ENCODE data around the gene SYNJ1. TPM values are rescaled to one million over a fixed set of nuclear protein-coding genes. Genes with fewer than 3 reads are reported as not detected.
"Not testable (repeated sequence)": the region's sequence is repeated elsewhere in the genome, so short reads cannot be mapped to it uniquely, and the experiment has no call there.

The SYNJ1 gene
- total RNA-seq: 10 to 100 TPM in 1 of 4 donors, 1 to 10 TPM in 3; 6.5 to 13.8 (median 7.6) TPM

- TF ChIP-seq, protein P1, sequence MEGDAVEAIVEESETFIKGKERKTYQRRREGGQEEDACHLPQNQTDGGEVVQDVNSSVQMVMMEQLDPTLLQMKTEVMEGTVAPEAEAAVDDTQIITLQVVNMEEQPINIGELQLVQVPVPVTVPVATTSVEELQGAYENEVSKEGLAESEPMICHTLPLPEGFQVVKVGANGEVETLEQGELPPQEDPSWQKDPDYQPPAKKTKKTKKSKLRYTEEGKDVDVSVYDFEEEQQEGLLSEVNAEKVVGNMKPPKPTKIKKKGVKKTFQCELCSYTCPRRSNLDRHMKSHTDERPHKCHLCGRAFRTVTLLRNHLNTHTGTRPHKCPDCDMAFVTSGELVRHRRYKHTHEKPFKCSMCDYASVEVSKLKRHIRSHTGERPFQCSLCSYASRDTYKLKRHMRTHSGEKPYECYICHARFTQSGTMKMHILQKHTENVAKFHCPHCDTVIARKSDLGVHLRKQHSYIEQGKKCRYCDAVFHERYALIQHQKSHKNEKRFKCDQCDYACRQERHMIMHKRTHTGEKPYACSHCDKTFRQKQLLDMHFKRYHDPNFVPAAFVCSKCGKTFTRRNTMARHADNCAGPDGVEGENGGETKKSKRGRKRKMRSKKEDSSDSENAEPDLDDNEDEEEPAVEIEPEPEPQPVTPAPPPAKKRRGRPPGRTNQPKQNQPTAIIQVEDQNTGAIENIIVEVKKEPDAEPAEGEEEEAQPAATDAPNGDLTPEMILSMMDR (IDR thresholded peaks at IDR 0.05): no peak
- TF ChIP-seq POLR2A (IDR thresholded peaks at IDR 0.05): peak in 2 of 4 donors; percentile 75 to 91
- H3K36me3 ChIP-seq: peaks cover 0 to 9% (median 0%) of the 10 kb centered on the region in 3 donors
- 0% methylated on average over 4 of the region's 79 CpGs; no CpG with 5 or more reads in 1 of the 2 donors for WGBS, 2 donors
- peak within 1 kb of the TSS; percentile 91 to 96 (median 96) for H3K27ac ChIP-seq
- H3K27me3 ChIP-seq: no peaks in the 10 kb centered on the region
- H3K4me1 ChIP-seq: peaks cover 5 to 27% (median 13%) of the 10 kb centered on the region in 3 donors
- H3K9me3 ChIP-seq: no peaks in the 10 kb centered on the region
- intact Hi-C loops (cut with DNase I): no loop called here
- peak within 1 kb of the TSS; percentile 82 to 95 (median 89) for H3K4me3 ChIP-seq
- peak; percentile 57 for DNase-seq
Observed at GRCh38 chr21:32727687-32728455, at the start of gene SYNJ1. TSS of gene SYNJ1 (minus strand) at chr21:32728013. CDS start at chr21:32726895, 1,118 bp downstream.

- H3K4me3 ChIP-seq: no peak overlapping the region
- no peak overlapping the region for H3K27ac ChIP-seq
- no peaks in the 10 kb centered on the region for H3K27me3 ChIP-seq
- H3K36me3 ChIP-seq: no peaks in the 10 kb centered on the region
- TF ChIP-seq, protein P1 (IDR thresholded peaks at IDR 0.05): no peak
- no peak for TF ChIP-seq POLR2A (IDR thresholded peaks at IDR 0.05)
- no peaks in the 10 kb centered on the region for H3K9me3 ChIP-seq
- DNase-seq: no peak
- intact Hi-C loops (cut with DNase I): no loop called here
- 80 to 86% methylated on average over 1 of the region's 1 CpG for WGBS, 2 donors
- peaks cover 0 to 14% (median 5%) of the 10 kb centered on the region in 3 donors for H3K4me1 ChIP-seq
Observed at GRCh38 chr21:32777269-32777668, 49.5 kb upstream of the SYNJ1 start.

- Histone ChIP-seq H3K27ac (no peak overlapping the region), H3K27me3 (no peaks in the 10 kb centered on the region), H3K9me3 (no peaks in the 10 kb centered on the region), H3K4me1 (peaks cover 0 to 14% (median 5%) of the 10 kb centered on the region in 3 donors), H3K4me3 (no peak overlapping the region), H3K36me3 (no peaks in the 10 kb centered on the region)
- WGBS, 2 donors: 64 to 90% methylated on average over 2 to 6 of the region's 6 CpGs
- TF ChIP-seq, protein P1 (IDR thresholded peaks at IDR 0.05): no peak
- TF ChIP-seq POLR2A (IDR thresholded peaks at IDR 0.05): no peak
- DNase-seq: no peak
- intact Hi-C loops (cut with DNase I): no loop called here
Observed at GRCh38 chr21:32776743-32777142, 48.9 kb upstream of the SYNJ1 start.

- H3K27ac ChIP-seq: peak overlapping the region in 3 of 4 donors; percentile 91 to 97 (median 93)
- DNase-seq; H3K27me3 ChIP-seq; intact Hi-C loops (cut with DNase I); H3K9me3 ChIP-seq; H3K36me3 ChIP-seq: not testable (repeated sequence)
- 91 to 93% methylated on average over 11 of the region's 11 CpGs for WGBS, 2 donors
- peak overlapping the region in 3 of 4 donors; percentile 71 to 93 (median 90) for H3K4me3 ChIP-seq
- H3K4me1 ChIP-seq: peaks cover 0 to 44% (median 18%) of the 10 kb centered on the region in 3 donors
Observed at GRCh38 chr21:32773048-32773344, 45.2 kb upstream of the SYNJ1 start.

- intact Hi-C loops (cut with DNase I): no loop called here
- DNase-seq: no peak
- H3K9me3 ChIP-seq: no peaks in the 10 kb centered on the region
- H3K4me3 ChIP-seq: peak overlapping the region; percentile 71 to 93 (median 88)
- TF ChIP-seq POLR2A (IDR thresholded peaks at IDR 0.05): no peak
- TF ChIP-seq, protein P1 (IDR thresholded peaks at IDR 0.05): no peak
- H3K27me3 ChIP-seq: no peaks in the 10 kb centered on the region
- H3K4me1 ChIP-seq: peaks cover 0 to 49% (median 18%) of the 10 kb centered on the region in 3 donors
- WGBS, 2 donors: 16 to 19% methylated on average over 13 of the region's 13 CpGs
- peaks cover 0 to 6% (median 0%) of the 10 kb centered on the region in 3 donors for H3K36me3 ChIP-seq
- peak overlapping the region; percentile 90 to 97 (median 92) for H3K27ac ChIP-seq
Observed at GRCh38 chr21:32772281-32773047, 44.7 kb upstream of the SYNJ1 start.
